GM18858 (cell line): ENCODE results near the gene NRCAM.

Experiments used
- ATAC-seq: cut with Tn5 transposase; IDR thresholded peaks from one replicate; pipeline ENCODE4 v1.9.1; 2021; ENCODE audit not compliant: unreplicated experiment

Gene NRCAM

GRCh38 chr7:108313086-108313485 lies 143.2 kb downstream of the NRCAM start:
- no peak for ATAC-seq

GRCh38 chr7:108311446-108312168 lies 144.6 kb downstream of the NRCAM start:
- ATAC-seq, result peak; percentile 55

GRCh38 chr7:108310351-108310750 lies 145.9 kb downstream of the NRCAM start:
- no peak for ATAC-seq

GRCh38 chr7:108308903-108309302 lies 147.3 kb downstream of the NRCAM start:
- ATAC-seq, result peak; percentile 67

GRCh38 chr7:108308276-108308675 lies 148.0 kb downstream of the NRCAM start:
- ATAC-seq, result no peak

- ATAC-seq, result no peak
These were observed 148.6 kb downstream of the NRCAM start for GRCh38 chr7:108307595-108307994.

- ATAC-seq, result no peak
These were observed 149.0 kb downstream of the NRCAM start for GRCh38 chr7:108307194-108307593.

GRCh38 chr7:108303332-108303731 lies 152.9 kb downstream of the NRCAM start:
- no peak for ATAC-seq

- ATAC-seq, result no peak
These were observed 154.8 kb downstream of the NRCAM start for GRCh38 chr7:108301387-108301786.

GRCh38 chr7:108299251-108299973 lies 156.8 kb downstream of the NRCAM start:
- ATAC-seq, result no peak

- no peak for ATAC-seq
These were observed 159.3 kb downstream of the NRCAM start for GRCh38 chr7:108296911-108297310.

GRCh38 chr7:108294595-108294994 lies 161.6 kb downstream of the NRCAM start:
- ATAC-seq, result peak; percentile 98

- no peak for ATAC-seq
These were observed 163.1 kb downstream of the NRCAM start for GRCh38 chr7:108293149-108293612.

GRCh38 chr7:108292541-108292940 lies 163.7 kb downstream of the NRCAM start:
- ATAC-seq, result no peak

GRCh38 chr7:108291791-108292440 lies 164.3 kb downstream of the NRCAM start:
- ATAC-seq, result no peak

GRCh38 chr7:108291152-108291508 lies 165.1 kb downstream of the NRCAM start:
- ATAC-seq, result no peak

- ATAC-seq, result no peak
These were observed 165.6 kb downstream of the NRCAM start for GRCh38 chr7:108290459-108291151.

- ATAC-seq, result no peak
These were observed 166.4 kb downstream of the NRCAM start for GRCh38 chr7:108289852-108290251.

GRCh38 chr7:108287857-108288256 lies 168.4 kb downstream of the NRCAM start:
- no peak for ATAC-seq

- no peak for ATAC-seq
These were observed 169.8 kb downstream of the NRCAM start for GRCh38 chr7:108286290-108286904.

- ATAC-seq, result no peak
These were observed 170.5 kb downstream of the NRCAM start for GRCh38 chr7:108285778-108286177.
